ENCODE data around the gene GPR101. TPM values are rescaled to one million over a fixed set of nuclear protein-coding genes. Genes with fewer than 3 reads are reported as not detected.
"Not testable (repeated sequence)": the region's sequence is repeated elsewhere in the genome, so short reads cannot be mapped to it uniquely, and the experiment has no call there.

Gene GPR101
- polyA plus RNA-seq, 4 donors = not detected

DNA sequence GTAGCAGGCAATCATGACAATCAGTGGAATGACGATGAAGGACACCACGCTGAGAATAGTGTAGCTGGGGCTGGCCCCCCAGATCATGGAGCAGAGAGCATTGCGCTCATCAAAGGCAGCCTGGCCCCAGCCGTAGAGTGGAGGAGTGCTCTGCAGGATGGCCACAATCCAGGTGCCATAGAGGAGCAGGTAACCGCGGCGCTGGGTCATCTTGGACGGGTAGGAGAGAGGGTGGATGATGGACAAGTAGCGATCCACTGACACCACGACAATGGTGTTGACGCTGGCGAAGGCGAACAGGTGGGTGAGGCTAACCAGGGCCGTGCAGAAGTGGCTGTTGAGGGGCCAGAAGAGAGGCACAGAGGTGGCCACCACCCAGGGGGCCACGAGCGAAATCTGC is 2.8 kb downstream of the GPR101 start:
- DNase-seq (ENCODE audit: low read depth in 4 of 4, low spot score in 3 of 4) = no peak

GRCh38 chrX:137028699-137029098 is 5.1 kb downstream of the GPR101 start:
- no peak for DNase-seq (ENCODE audit: low read depth in 4 of 4, low spot score in 3 of 4)

DNA sequence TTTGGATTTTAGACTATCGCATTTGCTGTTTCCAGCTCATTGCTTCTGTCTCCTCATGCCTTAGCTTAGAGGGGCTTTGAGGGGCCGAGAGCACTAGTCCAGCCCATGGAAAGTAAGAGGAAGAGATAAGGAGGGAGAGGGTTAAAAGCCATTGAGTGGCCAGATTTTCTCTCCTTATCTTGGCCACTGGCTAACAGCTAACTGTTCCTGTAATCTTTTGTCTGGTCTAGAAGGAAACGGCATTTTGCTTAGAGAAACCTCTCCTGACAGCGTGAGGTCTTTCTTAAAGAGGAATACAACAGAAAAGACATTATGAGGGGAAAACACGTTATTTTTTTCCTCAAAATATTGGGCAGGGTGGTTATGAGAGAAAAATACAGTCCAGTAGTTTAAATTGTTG is 7.9 kb downstream of the GPR101 start:
- no peak for DNase-seq (ENCODE audit: low read depth in 4 of 4, low spot score in 3 of 4)

GRCh38 chrX:137000236-137000635 is 33.6 kb downstream of the GPR101 start:
- not testable (repeated sequence) for DNase-seq (ENCODE audit: low read depth in 4 of 4, low spot score in 3 of 4)

- DNase-seq (ENCODE audit: low read depth in 4 of 4, low spot score in 3 of 4) = no peak
These were observed 34.8 kb downstream of the GPR101 start for GRCh38 chrX:136999024-136999423.

Other genes with a start within 250 kb of the GPR101 start
- gene RBMX, start 153.3 kb downstream of the GPR101 start, polyA plus RNA-seq (ENCODE audit: insufficient read length in 4 of 4) = 100 to 1,000 TPM; 397 to 446 (median 422) TPM

Data from left renal pelvis (tissue), 4 donors.